GM18868 (cell line): Measurements from ENCODE around the gene NID2.

Experiments
- ATAC-seq: cut with Tn5 transposase; IDR thresholded peaks from one replicate; pipeline ENCODE4 v1.9.1; 2021; ENCODE audit warnings: mild to moderate bottlenecking, moderate library complexity; ENCODE audit not compliant: unreplicated experiment

The NID2 gene, protein sequence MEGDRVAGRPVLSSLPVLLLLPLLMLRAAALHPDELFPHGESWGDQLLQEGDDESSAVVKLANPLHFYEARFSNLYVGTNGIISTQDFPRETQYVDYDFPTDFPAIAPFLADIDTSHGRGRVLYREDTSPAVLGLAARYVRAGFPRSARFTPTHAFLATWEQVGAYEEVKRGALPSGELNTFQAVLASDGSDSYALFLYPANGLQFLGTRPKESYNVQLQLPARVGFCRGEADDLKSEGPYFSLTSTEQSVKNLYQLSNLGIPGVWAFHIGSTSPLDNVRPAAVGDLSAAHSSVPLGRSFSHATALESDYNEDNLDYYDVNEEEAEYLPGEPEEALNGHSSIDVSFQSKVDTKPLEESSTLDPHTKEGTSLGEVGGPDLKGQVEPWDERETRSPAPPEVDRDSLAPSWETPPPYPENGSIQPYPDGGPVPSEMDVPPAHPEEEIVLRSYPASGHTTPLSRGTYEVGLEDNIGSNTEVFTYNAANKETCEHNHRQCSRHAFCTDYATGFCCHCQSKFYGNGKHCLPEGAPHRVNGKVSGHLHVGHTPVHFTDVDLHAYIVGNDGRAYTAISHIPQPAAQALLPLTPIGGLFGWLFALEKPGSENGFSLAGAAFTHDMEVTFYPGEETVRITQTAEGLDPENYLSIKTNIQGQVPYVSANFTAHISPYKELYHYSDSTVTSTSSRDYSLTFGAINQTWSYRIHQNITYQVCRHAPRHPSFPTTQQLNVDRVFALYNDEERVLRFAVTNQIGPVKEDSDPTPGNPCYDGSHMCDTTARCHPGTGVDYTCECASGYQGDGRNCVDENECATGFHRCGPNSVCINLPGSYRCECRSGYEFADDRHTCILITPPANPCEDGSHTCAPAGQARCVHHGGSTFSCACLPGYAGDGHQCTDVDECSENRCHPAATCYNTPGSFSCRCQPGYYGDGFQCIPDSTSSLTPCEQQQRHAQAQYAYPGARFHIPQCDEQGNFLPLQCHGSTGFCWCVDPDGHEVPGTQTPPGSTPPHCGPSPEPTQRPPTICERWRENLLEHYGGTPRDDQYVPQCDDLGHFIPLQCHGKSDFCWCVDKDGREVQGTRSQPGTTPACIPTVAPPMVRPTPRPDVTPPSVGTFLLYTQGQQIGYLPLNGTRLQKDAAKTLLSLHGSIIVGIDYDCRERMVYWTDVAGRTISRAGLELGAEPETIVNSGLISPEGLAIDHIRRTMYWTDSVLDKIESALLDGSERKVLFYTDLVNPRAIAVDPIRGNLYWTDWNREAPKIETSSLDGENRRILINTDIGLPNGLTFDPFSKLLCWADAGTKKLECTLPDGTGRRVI (N-terminal part only)

DNA sequence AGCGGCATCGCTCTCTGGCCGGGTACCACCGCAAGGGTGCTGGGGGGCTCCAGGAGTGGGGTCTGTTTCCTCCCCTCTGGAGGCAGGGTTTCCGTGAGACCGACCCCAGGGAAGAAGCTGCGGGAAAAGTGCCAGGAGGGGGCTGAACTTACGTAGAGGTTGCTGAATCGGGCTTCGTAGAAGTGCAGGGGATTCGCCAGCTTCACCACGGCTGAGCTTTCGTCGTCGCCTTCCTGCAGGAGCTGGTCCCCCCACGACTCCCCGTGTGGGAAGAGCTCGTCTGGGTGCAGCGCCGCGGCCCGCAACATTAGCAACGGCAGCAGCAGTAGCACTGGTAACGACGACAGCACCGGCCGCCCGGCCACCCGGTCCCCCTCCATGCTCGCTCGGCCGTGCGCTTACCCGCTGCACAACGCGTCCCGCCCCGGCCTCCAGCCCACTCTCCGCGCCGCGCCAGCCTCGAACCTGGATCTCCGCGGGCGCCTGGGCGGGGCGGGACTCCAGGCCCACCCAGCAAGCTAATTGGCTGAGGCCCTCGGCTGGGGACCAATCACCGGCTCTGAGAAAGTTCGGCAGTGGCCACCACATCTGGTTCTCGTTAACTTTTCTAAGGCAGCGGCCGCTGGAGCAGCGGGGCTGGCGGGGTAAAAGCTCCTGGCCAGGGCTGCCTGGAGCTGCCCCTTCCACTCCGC, at the start of gene NID2:
TSS of gene NID2 (minus strand) at position 445 of the 692 bp plus-strand sequence. CDS start at position 380, 65 bp downstream.
- ATAC-seq = no peak

DNA sequence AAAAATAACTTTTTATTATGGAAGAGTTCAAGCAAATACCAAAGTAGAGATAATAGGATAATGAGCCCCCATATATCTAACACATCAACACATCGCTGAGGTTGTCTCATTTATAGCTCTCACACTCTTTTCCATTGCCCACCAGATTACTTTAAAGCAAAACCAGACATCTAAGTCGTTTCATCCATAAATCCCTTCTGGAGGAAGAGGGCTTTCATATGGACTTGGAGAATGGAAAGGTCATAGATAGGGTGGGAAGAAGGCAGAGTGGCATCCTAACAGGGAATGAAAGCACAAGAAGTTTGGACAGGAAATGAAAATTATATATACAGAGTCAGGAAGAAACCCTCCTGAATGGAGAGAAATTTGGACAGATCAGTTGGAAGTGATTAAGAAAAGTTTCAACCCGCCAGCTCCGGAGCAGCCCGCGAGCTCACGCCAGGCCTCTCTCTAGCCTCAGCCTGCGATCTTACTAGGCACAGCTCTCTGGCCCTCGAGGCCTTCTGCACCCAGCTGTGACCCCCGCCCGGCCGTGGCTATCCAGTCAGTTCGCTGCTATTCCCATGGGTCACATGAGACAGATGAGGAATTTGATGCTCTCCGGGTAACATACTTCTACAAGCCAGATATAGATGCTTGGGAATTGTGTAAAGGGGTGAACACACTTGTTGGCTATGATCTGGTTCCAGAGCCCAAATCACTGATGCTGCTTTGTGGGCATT, 48.4 kb upstream of the NID2 start:
- no peak for ATAC-seq

DNA sequence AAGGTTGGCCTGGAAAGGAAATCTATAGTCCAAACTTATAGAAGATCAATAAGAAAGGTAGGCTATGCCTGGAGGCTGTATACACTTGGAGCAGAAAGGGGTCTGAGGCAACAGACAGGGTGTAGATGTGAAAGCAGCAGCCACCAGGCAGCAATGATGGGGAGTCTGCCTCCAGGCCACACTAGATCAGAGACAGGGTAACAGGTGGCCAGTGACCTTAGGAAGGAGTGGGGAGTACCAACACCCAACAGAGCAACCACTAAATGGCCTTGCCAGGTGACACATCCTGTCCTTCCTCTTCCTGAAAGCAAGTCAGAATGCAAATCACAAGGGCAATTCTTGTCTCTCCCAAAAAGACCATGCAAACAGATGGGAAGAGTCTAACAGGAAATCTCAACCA, 46.4 kb upstream of the NID2 start:
- ATAC-seq = no peak

DNA sequence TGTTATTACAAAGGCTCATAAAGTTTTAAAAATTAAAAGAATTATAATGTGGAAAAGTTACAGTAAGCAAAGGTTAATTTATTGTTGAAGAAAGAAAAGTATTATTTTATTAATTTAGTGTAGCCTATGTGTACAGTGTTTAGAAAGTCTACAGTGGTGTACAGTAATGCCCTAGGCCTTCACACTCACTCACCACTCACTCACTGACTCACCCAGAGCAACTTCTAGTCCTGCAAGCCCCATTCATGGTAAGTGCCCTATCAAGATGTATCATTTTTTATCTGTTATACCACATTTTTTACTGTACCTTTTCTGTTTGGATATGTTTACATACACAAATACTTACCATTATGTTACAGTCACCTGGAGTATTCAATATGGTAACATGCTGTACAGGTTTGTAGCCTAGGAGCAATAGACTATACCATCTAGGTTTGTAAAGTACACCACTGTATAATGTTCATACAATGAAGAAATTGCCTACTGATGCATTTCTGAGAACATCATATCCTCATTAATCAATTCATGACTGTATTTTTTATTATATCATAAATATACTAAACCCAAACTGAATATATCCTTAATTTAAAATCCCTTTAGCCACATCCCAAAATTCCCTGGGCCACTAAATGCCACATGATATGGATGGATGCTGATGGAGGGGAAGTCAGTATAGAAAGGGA, 43.6 kb upstream of the NID2 start:
- ATAC-seq = no peak

DNA sequence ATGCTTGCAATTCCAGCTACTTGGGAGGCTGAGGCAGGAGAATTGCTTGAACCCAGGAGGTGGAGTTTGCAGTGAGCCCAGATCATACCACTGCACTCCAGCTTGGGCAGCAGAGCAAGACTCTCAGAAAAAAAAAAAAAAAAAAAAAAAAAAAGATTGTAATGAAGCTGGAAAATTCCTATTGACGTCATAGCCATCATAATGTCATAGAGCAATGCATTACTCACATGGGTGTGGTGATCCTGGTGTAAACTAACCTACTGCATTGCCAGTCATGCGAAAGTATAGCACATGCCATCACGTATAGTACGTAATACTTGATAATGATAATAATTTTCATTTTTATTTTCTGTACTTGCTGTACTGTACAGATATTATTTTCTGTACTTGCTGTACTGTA, 42.7 kb upstream of the NID2 start:
- ATAC-seq = no peak

DNA sequence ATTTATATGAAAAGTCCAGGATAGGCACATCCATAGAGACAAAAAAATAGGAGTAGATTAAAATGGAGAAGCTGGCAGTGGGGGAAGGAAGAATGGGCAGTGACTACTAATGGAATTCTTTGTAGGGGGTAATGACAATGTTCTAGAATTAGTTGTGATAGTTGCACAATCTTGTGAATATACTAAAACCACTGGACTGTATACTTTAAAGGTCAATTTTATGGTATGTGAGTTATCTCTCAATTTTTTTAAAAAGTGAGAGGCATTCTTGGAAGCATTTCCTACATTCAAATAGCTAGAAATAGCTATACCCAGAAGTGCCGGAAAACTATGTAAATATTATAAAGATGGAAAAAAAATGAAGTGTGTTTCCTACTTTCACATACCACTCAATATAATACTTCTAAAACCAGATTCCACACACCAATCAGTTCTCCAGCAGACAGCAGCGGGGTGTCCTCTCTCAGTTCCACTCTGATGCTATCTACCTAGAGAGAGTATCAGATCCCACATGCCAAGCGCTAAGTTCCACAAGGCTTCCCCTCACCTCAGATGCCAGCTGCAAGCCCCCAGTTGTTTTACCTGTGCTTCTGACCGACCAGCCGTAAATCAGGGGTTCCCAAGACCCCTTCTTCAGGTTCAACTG, 41.7 kb upstream of the NID2 start:
- ATAC-seq = no peak

DNA sequence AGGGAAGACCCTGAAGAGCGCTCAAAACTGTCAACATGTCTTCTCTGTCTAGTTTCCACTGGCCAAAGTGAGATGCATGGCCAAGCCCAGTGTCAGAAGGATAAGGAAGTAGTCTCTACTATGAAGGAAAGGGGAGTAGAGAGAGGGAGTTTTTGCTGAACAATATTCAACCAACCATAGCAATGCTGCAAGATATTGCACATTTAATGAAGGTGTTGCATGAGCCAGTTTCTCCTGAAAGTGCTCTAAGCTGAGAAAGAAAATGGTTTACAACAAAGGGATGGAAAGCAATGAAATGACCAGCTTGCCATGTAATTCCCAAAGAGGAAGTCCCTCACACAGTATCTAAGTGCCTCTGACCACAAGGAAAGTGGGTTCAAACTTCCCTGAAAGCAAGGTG, 40.0 kb upstream of the NID2 start:
- ATAC-seq = no peak

DNA sequence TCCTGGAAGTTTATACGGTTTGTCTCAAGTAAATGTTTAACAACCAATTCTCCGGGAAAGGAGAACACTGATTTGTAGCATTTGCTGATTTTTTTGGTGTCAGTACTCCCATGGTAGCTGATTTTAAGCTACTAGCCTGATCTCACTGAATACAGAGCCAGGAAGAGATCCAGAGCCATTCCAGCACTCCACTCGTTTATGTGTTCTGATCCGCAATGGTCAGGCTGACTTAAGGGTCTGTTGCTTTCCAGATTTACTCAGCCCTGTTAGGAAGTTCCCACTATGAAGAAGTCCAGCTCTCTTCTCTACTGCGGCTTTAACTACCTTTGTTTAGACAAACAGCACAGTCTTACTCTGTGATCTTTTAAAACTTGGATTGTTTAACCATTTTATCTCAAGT, 38.0 kb upstream of the NID2 start:
- no peak for ATAC-seq

DNA sequence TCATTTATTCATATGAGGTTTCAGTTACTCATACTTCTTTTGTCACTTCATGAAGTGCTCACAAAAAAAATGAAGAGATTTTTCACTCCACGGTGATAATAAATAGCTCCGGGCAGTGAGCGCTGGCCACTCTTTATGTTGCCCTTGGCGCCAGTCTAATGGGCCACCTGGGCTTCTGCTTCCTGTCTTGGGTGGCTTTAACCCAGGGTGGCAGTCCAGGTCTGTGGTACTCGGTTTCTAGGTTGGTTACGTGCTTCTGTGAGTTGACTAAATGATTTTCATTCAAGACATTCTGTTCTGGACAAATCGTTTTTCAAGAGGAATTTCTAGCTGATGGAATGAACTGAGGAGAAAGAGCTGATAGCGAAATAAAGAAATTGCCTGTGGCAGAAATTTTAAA, 34.6 kb upstream of the NID2 start:
- no peak for ATAC-seq

DNA sequence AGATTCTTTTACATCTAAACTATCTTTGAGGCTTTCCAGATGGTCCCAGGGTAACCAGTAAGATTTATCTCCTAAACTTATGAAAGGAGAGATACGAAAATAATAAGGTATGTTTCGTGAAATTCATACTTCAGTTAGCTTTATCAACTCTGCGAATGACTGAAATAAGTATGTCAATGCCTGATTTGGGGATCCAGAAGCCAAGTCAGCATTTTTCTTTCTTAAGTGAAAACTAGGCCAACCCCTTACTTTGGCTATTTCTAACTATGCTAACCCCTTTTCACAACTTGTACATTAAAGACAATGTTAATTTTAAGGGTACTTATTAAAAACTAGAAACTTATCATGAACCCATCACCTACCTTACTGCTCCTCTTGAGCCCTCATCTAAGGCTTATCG, 26.9 kb upstream of the NID2 start:
- ATAC-seq = no peak

DNA sequence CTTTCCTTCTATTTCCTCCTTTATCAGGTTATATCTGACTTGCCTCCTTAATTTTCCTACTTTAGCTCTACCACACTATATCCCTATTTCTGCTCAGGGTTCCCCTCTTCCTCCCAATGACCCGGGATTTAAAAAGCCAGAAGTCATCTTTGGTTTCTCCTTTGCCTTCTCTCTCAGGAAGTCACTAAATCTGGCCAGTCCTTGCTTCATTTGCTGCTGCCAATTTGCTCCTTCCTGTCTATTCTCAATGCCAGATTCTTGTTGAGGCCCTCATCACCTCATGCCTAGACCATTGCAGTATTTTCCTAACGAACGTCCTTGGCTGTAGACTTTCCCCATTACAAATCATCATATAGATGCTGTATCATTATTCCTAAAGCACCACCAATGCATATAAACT, 26.5 kb upstream of the NID2 start:
- ATAC-seq = no peak

DNA sequence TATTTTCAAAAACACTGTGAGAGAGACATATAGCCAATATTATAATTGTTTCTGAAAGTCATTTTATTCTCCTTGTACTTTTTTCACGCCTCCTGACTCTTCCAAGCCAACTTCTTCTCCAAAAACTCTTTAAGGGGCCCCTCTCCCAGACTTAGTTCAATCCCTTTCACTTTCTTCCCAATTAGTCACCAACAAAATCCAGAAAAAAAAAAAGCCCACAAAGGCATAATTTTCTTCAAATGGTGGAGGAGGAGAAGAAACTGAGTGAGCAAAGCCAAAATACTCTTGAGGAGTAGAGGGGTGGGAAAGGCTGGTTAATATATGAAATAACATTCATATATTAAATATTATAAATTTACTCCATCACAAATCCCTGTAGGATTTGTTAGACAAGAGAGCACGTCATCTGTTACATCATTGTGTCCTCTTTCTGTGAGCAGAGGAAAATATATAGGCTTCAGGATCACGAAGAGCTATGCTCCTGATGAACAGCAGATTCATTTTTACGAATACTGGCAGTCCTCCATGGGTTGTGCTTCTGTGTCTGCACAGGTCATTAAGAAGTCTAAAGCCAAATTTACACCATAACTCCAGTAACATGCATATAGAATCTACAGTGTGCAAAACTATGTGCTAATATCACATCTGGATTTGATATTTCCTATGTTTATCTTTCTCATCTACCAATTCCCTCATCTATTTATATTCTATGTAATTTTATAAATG, 25.9 kb upstream of the NID2 start:
- ATAC-seq = no peak

DNA sequence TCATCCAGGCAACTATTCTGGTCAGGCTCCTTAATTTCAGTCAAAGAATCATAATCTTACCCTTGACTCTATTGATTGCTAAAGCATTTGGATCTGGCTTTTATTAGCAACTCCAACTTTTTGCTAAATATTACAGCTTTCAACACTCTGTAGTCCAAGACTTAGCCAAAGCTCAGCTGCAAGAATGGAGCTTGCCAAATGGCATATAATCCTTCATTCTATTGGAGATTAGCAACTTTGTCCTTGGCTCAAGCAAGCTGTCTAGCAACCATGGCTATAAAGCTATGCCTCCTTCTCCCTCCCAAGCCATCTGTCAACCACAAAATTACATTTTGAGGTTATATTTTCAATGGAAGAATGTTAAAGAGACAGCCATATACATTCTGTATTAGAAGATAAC, 23.1 kb upstream of the NID2 start:
- no peak for ATAC-seq

DNA sequence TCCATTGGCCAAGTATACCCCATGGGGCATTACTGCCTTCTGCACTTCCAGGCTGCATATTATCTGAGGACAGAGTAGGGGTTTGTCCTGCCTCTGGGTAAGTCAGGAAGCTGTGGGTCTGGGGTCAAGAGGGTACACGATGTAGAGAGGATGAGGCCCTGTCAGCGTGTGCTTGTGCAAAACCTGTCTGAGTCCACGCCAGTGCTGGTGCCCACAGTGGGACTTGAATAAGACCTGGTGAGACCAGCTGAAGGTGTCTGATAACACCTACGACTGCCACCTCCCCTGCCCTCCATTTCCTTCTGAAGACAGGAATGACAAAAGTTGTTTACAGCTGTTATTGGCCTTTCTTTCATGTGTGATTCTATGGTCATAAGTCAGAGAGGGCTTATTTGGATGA, 22.1 kb upstream of the NID2 start:
- ATAC-seq = no peak

DNA sequence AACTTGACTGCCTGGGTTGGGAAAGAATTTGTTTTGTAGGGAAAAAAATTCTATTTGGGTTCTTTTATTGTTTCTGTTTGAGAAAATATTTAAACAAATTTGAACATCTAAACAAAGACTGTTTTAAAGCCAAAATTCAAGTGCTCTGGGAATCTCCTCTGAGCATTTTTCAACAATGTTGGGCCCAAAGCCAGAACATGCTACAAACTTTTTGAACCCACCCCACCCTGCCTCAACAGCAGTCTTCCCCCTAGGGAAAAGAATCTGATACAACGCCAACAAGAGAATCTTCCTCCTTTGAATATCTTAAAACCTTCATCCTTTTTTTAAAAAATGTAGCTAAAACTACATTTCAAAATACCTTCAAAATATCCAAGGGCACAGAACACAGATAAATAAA, 20.4 kb upstream of the NID2 start:
- ATAC-seq = no peak

DNA sequence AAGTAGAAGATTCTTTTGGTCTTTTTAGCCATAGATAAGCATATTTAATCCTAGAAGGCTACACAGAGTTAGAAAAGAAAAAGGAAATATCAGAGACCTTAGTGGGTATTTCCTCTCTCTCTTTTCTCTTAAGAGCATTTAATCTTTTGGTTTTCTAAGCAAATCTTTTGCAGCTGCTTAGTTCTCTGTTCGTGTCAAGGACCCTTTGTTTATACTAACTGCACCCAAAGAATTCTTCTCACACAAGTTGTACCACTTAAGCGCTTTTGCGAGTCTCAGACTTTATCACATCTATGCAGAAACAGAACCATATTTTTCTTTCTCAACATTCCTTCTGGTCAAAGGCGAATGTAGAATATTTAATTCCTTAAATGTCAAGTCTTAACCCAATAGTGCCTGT, 17.9 kb upstream of the NID2 start:
- ATAC-seq = no peak

DNA sequence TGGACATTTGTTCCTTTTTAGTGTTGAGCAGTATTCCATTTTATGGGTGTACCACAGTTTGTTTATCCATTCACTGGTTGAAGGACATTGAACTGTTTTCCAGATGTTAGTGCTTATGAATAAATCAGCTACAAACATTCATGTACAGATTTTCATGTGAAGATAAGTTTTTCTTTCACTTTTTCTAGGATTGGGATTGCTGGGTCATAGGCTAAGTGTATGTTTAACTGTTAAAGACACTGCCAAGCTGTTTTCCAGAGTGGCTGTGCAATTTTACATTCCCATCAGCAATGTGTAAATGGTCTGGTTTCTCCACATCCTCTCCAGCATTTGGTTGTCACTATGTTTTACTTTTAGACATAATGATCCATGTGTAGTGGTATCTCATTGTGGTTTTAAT, 14.0 kb upstream of the NID2 start:
- ATAC-seq = no peak

DNA sequence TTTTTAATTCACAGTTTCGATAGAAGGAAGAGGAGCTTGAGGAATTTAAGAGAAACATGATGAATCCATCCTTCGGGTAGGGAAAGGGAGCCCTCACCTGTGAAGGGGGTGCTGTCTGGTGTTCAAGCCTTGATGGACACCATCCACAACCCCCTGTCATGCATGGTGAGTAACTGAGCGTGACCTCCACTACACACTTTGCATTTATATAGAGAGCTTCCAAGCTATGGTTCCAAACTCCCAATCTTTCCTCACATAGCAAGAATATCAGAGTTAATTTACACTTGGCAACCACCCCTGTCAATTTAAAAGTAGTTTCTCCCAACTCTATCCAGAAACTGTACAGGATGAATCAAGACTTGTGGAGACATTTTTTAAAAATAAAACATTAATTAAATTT, 13.1 kb upstream of the NID2 start:
- no peak for ATAC-seq
